K562 (cell line): ENCODE measurements around the gene EYA4. TPM values are rescaled to one million over a fixed set of nuclear protein-coding genes. Genes with fewer than 3 reads are reported as not detected.

ENCODE experiments used
- E4F1 ChIP-seq: fragments of 250-450 bp; sonication (Bioruptor Pico); IDR thresholded peaks from 2 replicates; pipeline ENCODE4 v1.5.0; 2021; ENCODE audit warnings: mild to moderate bottlenecking, borderline replicate concordance
- GABPB2 ChIP-seq: fragments of 250-450 bp; sonication (Bioruptor Pico); conservative IDR thresholded peaks from 2 replicates; pipeline ENCODE4 v1.5.1; 2021; ENCODE audit warnings: mild to moderate bottlenecking
- NR3C1 ChIP-seq: sonication (generic); formaldehyde crosslinking; IDR thresholded peaks from 2 replicates; pipeline ENCODE4 v1.8.1; 2022; ENCODE audit warnings: missing genetic modification reagents
- RBM22 ChIP-seq: fragments of 200-400 bp; formaldehyde crosslinking; IDR thresholded peaks from 2 replicates; pipeline ENCODE4 v1.6.1; 2018; ENCODE audit warnings: low read length, low read depth; ENCODE audit not compliant: poor library complexity, severe bottlenecking
- REST ChIP-seq, 2 experiments: fragments of 450-650 bp; formaldehyde crosslinking in 1 of 2; IDR thresholded peaks; 2 replicates each; pipeline versions ENCODE4 v1.4.0 to v1.6.1; 2014 to 2020; ENCODE audit warnings: mild to moderate bottlenecking in 2 of 2, borderline replicate concordance in 1 of 2, low read depth in 1 of 2
- SIN3B ChIP-seq: fragments of 450-650 bp; IDR thresholded peaks from 2 replicates; pipeline ENCODE4 v1.6.1; 2017; ENCODE audit warnings: low read depth, mild to moderate bottlenecking, moderate library complexity
- ZNF780A ChIP-seq: fragments of 250-450 bp; sonication (Bioruptor Pico); IDR thresholded peaks from 2 replicates; pipeline ENCODE4 v1.5.0; 2021; ENCODE audit warnings: mild to moderate bottlenecking
- polyA plus RNA-seq, 8 experiments: library from polyadenylated mRNA; depleted of rRNA in 4 of 8; stranded (reverse) in 5 of 8; unstranded in 3 of 8; fragments of >200 nt; fragmentation: Nextera tagmentation in 2 of 8; fragmentation: Illumina TruSeq in 1 of 8; extraction: Ambion mirVana in 2 of 8; extraction: Trizol in 1 of 8; gene quantifications; 2 replicates each; pipeline versions ENCODE4 v1.2.1 to v1.2.3, GENCODE V29; 2011 to 2014; ENCODE audit warnings: inconsistent platforms in 1 of 8, missing spikeins in 1 of 8
- total RNA-seq, 7 experiments: library from RNA; depleted of rRNA in 6 of 7; stranded (reverse); fragments of >200 nt in 6 of 7; fragmentation: Illumina TruSeq in 2 of 7; extraction: Trizol in 2 of 7; gene quantifications; 2 replicates each; pipeline versions ENCODE4 v1.2.1 to v1.2.3, GENCODE V29; 2011 to 2021; ENCODE audit warnings: low replicate concordance in 1 of 7

Gene EYA4
- total and polyA plus RNA-seq, 9 of the 15 experiments (the other 6 are each of a cell fraction or from before 2014, with no cell fraction given): 0.03 to 0.04 TPM; not detected in 7

- TF ChIP-seq REST (IDR thresholded peaks at IDR 0.05; ENCODE audit: borderline replicate concordance) (no peak), REST (CRISPR knock-in tag; IDR thresholded peaks at IDR 0.05; ENCODE audit: low read depth) (no peak), E4F1 (CRISPR knock-in tag) (no peak), RBM22 (no peak), SIN3B (no peak), NR3C1 (no peak), ZNF780A (CRISPR knock-in tag) (no peak), GABPB2 (no peak)
Observed at GRCh38 chr6:133577851-133578250, 336.7 kb downstream of the EYA4 start (continued).
